Panc1 (cell line): Measurements from ENCODE around the gene S100P. TPM values are rescaled to one million over a fixed set of nuclear protein-coding genes. Genes with fewer than 3 reads are reported as not detected.

Experiments used
- ATAC-seq: fragments of 200-7000 bp; cut with Tn5 transposase; 2 replicates; pipeline ENCODE4 v1.9.1; 2020; ENCODE audit warnings: mild to moderate bottlenecking, moderate library complexity
- BruUV-seq: library from RNA; stranded (reverse); fragments of 400-500 nt; replicated peaks from 2 replicates; lab custom pipeline; 2021; lab: Mats Ljungman, UMichigan
- CTCF ChIA-PET: fragments of 300-600 bp; sonication (Branson Sonifier 250); formaldehyde crosslinking; loops from one replicate; lab custom pipeline; 2022; ENCODE audit warnings: antibody characterized with exemption; lab: Charles Lee
- POLR2A ChIA-PET: fragments of 300-600 bp; sonication (Branson Sonifier 250); formaldehyde crosslinking; loops from one replicate; lab custom pipeline; 2022; ENCODE audit warnings: antibody characterized with exemption; lab: Charles Lee
- DNase-seq: peaks from one replicate; pipeline ENCODE4 v3.0.0-alpha.2; 2010; ENCODE audit warnings: low read depth, low spot score
- H3K27ac ChIP-seq: 2 replicates; pipeline ENCODE4 v1.5.1; 2011; ENCODE audit warnings: mild to moderate bottlenecking, low read length, inconsistent platforms
- H3K27me3 ChIP-seq: fragments of 200-500 bp; sonication (Bioruptor generic); 2 replicates; pipeline ENCODE4 v1.6.0; 2014; ENCODE audit warnings: low read length, inconsistent platforms; ENCODE audit not compliant: control insufficient read depth, insufficient read depth
- H3K36me3 ChIP-seq: fragments of 200-500 bp; sonication (Bioruptor generic); 2 replicates; pipeline ENCODE4 v1.5.1; 2014; ENCODE audit warnings: inconsistent platforms, mild to moderate bottlenecking, low read length, moderate library complexity; ENCODE audit not compliant: control insufficient read depth, insufficient read depth
- H3K4me1 ChIP-seq: 2 replicates; pipeline ENCODE4 v1.5.1; 2011; ENCODE audit warnings: inconsistent platforms, mild to moderate bottlenecking, low read length, moderate library complexity; ENCODE audit not compliant: control insufficient read depth, insufficient read depth
- H3K4me3 ChIP-seq, 2 experiments: 2 replicates each; pipeline ENCODE4 v1.5.1; 2011 to 2012; ENCODE audit warnings: low read depth in 2 of 2, low read length in 2 of 2, mild to moderate bottlenecking in 2 of 2, inconsistent platforms in 1 of 2, moderate library complexity in 1 of 2
- H3K9me3 ChIP-seq: fragments of 200-500 bp; sonication (Bioruptor generic); 2 replicates; pipeline ENCODE4 v1.5.1; 2014; ENCODE audit warnings: low read depth, mild to moderate bottlenecking, inconsistent platforms, low read length, moderate library complexity; ENCODE audit not compliant: control insufficient read depth, insufficient read depth
- POLR2AphosphoS5 ChIP-seq: IDR thresholded peaks from 2 replicates; pipeline ENCODE4 v1.6.1; 2012; ENCODE audit warnings: mild to moderate bottlenecking, low read depth, low read length, moderate library complexity
- SIN3A ChIP-seq: IDR thresholded peaks from 2 replicates; pipeline ENCODE4 v1.6.1; 2012; ENCODE audit warnings: low read depth, mild to moderate bottlenecking, low read length, moderate library complexity, borderline replicate concordance; ENCODE audit not compliant: insufficient read depth
- TCF7L2 ChIP-seq: IDR thresholded peaks from 2 replicates; pipeline ENCODE4 v1.6.1; 2011; ENCODE audit warnings: mild to moderate bottlenecking, low read depth, low read length, inconsistent platforms
- in situ Hi-C: cut with HindIII; loops from 2 replicates; pipeline ENCODE4 v1.10.0; 2016; ENCODE audit warnings: low sequenced_read_pairs, low pct_unique_long_range_greater_than_20kb
- intact Hi-C: fragments of 100-400 bp; cut with micrococcal nuclease; formaldehyde crosslinking; loops from one replicate; pipeline ENCODE4 v1.10.0; 2022; ENCODE audit not compliant: unreplicated experiment
- total RNA-seq: library from RNA; stranded (reverse); gene quantifications from one replicate; pipeline ENCODE4 v1.2.1, GENCODE V29; 2021; ENCODE audit not compliant: unreplicated experiment
- TF ChIP-seq, protein P1 (sequence below), 2 experiments: IDR thresholded peaks; 2 replicates each; pipeline ENCODE4 v1.6.1; 2011 to 2012; ENCODE audit warnings: low read depth in 2 of 2, control low read depth in 1 of 2, low read length in 1 of 2, mild to moderate bottlenecking in 1 of 2, moderate library complexity in 1 of 2; ENCODE audit not compliant: insufficient read depth in 1 of 2
- TF ChIP-seq, protein P2 (sequence below): fragments of 450-650 bp; IDR thresholded peaks from 2 replicates; pipeline ENCODE4 v1.5.1; 2017; ENCODE audit warnings: mild to moderate bottlenecking

S100P gene
- total RNA-seq, 1 experiment from 2014 or later: 2.3 TPM

DNA sequence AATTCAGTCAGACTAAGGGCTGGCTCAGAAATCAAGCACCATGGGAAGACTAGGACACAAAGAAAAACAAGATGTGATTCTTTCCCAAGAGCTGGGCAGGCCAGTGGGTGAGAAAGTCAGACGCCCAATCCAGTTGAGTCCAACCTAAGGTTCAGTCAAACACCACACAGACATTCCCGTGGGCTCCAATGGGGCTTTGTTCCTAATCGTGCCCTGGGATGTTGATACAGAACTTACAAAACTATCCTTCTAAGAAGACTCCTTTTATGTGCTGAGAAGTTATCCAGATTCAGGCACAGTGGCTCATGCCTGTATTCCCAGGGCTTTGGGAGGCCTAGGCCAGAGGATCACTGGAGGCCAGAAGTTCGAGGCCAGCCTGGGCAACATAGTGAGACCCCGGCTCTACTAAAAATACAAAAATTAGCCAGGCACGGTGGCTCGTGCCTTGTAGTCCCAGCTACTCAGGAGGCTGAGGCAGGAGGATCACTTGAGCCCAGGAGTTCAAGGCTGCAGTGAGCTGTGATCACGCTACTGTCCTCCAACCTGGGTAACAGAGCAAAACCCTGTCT lies 26.0 kb downstream of the S100P start:
- ChIA-PET CTCF (interaction anchor here (0.6 to 1.9 kb wide), 6 partner anchors 9 to 319 kb away, joined by 3 to 8 read pairs (median 3); no protein-coding TSS in a partner anchor), POLR2A (no interaction called here)
- Histone ChIP-seq H3K9me3 (no peaks in the 10 kb centered on the region), H3K4me3 (no peak overlapping the region), H3K36me3 (no peaks in the 10 kb centered on the region), H3K4me1 (peaks cover 14% of the 10 kb centered on the region), H3K27me3 (no peaks in the 10 kb centered on the region), H3K27ac (0 out of 2 replicates have a peak overlapping the region, but pooled peaks have one; percentile 23)
- in situ Hi-C loops: no loop called here
- no TSS peak for BruUV-seq
- no peak for ATAC-seq
- no peak for DNase-seq
- TF ChIP-seq SIN3A (no peak), TCF7L2 (no peak), POLR2AphosphoS5 (no peak)
- TF ChIP-seq, protein P1, sequence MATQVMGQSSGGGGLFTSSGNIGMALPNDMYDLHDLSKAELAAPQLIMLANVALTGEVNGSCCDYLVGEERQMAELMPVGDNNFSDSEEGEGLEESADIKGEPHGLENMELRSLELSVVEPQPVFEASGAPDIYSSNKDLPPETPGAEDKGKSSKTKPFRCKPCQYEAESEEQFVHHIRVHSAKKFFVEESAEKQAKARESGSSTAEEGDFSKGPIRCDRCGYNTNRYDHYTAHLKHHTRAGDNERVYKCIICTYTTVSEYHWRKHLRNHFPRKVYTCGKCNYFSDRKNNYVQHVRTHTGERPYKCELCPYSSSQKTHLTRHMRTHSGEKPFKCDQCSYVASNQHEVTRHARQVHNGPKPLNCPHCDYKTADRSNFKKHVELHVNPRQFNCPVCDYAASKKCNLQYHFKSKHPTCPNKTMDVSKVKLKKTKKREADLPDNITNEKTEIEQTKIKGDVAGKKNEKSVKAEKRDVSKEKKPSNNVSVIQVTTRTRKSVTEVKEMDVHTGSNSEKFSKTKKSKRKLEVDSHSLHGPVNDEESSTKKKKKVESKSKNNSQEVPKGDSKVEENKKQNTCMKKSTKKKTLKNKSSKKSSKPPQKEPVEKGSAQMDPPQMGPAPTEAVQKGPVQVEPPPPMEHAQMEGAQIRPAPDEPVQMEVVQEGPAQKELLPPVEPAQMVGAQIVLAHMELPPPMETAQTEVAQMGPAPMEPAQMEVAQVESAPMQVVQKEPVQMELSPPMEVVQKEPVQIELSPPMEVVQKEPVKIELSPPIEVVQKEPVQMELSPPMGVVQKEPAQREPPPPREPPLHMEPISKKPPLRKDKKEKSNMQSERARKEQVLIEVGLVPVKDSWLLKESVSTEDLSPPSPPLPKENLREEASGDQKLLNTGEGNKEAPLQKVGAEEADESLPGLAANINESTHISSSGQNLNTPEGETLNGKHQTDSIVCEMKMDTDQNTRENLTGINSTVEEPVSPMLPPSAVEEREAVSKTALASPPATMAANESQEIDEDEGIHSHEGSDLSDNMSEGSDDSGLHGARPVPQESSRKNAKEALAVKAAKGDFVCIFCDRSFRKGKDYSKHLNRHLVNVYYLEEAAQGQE (IDR thresholded peaks at IDR 0.05; ENCODE audit: insufficient read depth in 1 of 2, low read depth in 2 of 2, low read length in 1 of 2): no peak
- TF ChIP-seq, protein P2, sequence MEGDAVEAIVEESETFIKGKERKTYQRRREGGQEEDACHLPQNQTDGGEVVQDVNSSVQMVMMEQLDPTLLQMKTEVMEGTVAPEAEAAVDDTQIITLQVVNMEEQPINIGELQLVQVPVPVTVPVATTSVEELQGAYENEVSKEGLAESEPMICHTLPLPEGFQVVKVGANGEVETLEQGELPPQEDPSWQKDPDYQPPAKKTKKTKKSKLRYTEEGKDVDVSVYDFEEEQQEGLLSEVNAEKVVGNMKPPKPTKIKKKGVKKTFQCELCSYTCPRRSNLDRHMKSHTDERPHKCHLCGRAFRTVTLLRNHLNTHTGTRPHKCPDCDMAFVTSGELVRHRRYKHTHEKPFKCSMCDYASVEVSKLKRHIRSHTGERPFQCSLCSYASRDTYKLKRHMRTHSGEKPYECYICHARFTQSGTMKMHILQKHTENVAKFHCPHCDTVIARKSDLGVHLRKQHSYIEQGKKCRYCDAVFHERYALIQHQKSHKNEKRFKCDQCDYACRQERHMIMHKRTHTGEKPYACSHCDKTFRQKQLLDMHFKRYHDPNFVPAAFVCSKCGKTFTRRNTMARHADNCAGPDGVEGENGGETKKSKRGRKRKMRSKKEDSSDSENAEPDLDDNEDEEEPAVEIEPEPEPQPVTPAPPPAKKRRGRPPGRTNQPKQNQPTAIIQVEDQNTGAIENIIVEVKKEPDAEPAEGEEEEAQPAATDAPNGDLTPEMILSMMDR: no peak
- intact Hi-C loops: loop anchor here (2.0 to 10.0 kb wide), 2 partner anchors 65 to 155 kb away; partner anchors contain the start of gene KIAA0232

DNA sequence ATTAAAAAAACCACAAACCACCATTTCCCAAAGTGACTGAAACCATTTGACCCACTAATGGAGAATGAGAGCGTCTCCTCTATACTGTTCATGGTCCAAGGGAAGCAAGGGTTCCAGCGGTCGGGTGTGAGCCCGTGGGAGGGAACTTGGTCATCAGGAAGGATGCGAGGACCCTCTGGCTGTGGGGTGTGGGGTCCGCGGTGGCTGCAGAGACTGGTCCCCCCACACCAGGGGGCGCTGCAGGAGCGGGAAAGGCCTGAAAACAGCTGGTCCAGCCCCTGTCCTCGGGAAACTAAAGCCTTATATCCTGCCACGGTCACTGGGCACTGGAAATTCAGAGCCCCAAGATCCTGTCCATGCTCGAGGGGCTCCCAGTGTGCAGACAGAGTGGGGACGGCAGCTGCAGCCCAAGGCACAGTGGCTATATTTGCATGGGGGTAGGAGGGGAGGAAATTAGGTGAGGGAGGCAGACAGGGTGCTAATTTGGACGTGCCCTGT lies 26.6 kb downstream of the S100P start:
- H3K27ac ChIP-seq: no peak overlapping the region
- in situ Hi-C loops: no loop called here
- DNase-seq: no peak
- H3K27me3 ChIP-seq: no peaks in the 10 kb centered on the region
- ATAC-seq: peak; percentile 71
- H3K9me3 ChIP-seq: no peaks in the 10 kb centered on the region
- BruUV-seq: no TSS peak
- intact Hi-C loops: no loop called here
- H3K36me3 ChIP-seq: no peaks in the 10 kb centered on the region
- H3K4me3 ChIP-seq: 0 out of 4 replicates have a peak overlapping the region, but pooled peaks of 1 of the 2 experiments have one; percentile 24
- TF ChIP-seq, protein P2: peak; percentile 89
- no peak for TF ChIP-seq POLR2AphosphoS5
- H3K4me1 ChIP-seq: peaks cover 11% of the 10 kb centered on the region
- ChIA-PET POLR2A (no interaction called here), CTCF (interaction anchor here (0.7 to 1.9 kb wide), 4 partner anchors 8 to 154 kb away, joined by 3 to 8 read pairs (median 3); no protein-coding TSS in a partner anchor)
